AG09319 (cell line): ENCODE results near the gene NOSIP.

Source experiments
- DNase-seq: peaks from one replicate; pipeline ENCODE4 v3.0.0-alpha.2; 2010; ENCODE audit warnings: low read depth; ENCODE audit errors: extremely low read depth
- TF ChIP-seq, protein P1 (sequence below): IDR thresholded peaks from 2 replicates; pipeline ENCODE4 v1.5.1; 2011; ENCODE audit warnings: low read depth, mild to moderate bottlenecking, inconsistent platforms, low read length, moderate library complexity

The NOSIP gene

DNA sequence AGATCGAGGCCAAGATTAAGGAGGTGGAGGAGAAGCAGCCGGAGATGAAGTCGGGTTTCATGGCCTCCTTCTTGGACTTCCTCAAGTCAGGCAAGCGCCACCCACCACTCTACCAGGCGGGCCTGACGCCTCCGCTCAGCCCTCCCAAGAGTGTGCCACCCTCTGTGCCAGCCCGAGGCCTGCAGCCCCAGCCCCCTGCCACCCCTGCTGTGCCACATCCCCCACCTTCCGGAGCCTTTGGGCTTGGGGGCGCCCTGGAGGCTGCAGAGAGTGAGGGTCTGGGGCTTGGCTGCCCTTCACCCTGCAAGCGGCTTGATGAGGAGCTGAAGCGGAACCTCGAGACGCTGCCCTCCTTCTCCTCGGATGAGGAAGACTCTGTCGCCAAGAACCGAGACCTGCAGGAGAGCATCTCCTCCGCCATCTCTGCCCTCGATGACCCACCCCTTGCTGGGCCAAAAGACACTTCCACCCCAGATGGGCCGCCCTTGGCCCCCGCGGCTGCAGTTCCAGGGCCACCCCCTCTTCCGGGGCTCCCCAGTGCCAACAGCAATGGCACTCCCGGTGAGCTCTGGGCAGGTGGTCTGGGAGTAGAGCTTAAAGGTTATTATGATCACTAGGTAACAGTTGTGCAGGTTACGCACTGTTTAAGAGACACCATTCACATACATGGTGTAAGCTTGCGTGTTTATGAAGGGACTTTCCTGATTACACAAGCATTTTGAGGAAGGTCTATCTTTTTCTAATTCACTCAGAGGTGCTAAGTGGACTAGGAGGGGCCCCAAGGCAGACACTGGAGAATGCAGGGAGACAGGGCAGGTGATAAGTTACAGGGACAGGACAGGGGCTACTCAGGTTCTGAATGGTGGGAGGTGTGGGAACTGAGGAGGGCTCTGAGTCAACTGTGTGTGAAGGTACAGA is 19.3 kb upstream of the NOSIP start:
- TF ChIP-seq, protein P1, sequence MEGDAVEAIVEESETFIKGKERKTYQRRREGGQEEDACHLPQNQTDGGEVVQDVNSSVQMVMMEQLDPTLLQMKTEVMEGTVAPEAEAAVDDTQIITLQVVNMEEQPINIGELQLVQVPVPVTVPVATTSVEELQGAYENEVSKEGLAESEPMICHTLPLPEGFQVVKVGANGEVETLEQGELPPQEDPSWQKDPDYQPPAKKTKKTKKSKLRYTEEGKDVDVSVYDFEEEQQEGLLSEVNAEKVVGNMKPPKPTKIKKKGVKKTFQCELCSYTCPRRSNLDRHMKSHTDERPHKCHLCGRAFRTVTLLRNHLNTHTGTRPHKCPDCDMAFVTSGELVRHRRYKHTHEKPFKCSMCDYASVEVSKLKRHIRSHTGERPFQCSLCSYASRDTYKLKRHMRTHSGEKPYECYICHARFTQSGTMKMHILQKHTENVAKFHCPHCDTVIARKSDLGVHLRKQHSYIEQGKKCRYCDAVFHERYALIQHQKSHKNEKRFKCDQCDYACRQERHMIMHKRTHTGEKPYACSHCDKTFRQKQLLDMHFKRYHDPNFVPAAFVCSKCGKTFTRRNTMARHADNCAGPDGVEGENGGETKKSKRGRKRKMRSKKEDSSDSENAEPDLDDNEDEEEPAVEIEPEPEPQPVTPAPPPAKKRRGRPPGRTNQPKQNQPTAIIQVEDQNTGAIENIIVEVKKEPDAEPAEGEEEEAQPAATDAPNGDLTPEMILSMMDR: no peak
- DNase-seq: no peak

DNA sequence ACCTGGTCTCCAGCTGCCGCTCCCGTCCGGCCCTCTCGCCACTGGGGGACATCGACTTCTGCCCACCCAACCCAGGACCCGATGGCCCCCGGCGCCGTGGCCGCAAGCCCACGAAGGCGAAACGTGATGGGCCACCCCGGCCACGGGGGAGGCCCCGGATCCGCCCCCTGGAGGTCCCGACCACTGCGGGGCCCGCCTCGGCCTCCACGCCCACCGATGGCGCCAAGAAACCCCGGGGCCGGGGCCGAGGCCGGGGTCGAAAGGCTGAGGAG is 17.3 kb upstream of the NOSIP start:
- DNase-seq: no peak
- TF ChIP-seq, protein P1: no peak

DNA sequence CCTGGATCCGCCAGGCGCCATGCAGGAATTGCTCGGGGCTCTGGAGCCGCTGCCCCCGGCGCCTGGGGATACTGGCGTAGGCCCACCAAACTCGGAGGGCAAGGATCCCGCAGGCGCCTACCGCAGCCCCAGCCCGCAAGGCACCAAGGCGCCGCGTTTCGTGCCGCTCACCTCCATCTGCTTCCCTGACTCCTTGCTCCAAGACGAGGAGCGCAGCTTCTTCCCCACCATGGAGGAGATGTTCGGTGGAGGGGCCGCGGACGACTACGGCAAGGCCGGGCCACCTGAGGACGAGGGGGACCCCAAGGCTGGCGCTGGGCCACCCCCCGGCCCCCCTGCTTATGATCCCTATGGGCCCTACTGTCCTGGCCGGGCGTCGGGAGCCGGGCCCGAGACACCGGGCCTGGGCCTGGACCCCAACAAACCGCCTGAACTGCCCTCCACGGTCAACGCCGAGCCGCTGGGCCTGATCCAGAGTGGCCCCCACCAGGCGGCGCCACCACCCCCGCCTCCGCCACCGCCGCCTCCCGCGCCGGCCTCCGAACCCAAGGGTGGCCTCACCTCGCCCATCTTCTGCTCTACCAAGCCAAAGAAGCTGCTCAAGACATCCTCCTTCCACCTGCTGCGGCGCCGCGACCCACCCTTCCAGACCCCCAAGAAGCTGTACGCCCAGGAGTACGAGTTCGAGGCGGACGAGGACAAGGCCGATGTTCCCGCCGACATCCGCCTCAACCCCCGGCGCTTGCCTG is 16.8 kb upstream of the NOSIP start:
- no peak for DNase-seq
- TF ChIP-seq, protein P1: no peak

DNA sequence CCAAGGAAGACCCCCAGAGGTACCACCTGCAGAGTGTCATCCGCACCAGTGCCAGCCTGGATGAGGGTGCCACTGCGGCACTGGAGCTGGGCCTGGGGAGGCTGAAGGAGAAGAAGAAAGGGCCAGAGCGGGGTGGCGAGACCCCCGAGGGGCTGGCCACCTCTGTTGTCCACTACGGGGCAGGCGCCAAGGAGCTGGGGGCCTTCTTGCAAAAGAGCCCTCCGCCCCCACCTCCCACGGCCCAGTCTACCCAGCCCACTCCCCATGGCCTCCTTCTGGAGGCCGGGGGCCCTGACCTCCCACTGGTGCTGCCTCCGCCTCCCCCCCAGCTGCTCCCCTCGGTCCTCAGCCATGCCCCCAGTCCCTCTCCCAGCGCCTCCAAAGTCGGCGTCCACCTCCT is 16.1 kb upstream of the NOSIP start:
- TF ChIP-seq, protein P1: no peak
- no peak for DNase-seq

DNA sequence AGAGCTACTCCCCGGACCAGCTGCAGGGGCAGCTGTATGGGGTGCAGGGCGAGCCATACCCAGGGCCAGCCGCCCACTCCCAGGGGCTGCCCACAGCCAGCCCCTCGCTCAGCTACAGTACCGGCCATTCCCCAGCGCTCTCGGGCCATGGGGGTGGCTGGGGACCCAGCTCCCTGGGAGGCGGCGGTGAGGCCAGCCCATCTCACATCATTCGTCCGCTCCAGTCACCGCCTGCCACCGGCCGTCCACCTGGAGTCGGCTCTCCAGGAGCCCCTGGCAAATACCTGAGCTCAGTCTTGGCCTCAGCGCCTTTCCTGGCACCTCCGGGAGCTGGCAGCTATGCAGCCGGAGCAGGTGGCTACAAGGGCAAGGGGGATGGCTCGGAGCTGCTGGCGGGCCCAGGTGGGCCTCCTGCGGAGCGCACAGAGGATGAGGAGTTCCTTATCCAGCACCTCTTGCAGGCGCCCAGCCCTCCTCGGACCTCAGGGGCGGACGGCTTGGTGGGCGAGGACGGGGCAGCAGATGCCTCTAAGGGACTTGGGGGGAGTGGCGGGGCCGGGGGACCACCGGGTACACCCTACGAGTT is 15.6 kb upstream of the NOSIP start:
- no peak for DNase-seq
- TF ChIP-seq, protein P1: no peak

DNA sequence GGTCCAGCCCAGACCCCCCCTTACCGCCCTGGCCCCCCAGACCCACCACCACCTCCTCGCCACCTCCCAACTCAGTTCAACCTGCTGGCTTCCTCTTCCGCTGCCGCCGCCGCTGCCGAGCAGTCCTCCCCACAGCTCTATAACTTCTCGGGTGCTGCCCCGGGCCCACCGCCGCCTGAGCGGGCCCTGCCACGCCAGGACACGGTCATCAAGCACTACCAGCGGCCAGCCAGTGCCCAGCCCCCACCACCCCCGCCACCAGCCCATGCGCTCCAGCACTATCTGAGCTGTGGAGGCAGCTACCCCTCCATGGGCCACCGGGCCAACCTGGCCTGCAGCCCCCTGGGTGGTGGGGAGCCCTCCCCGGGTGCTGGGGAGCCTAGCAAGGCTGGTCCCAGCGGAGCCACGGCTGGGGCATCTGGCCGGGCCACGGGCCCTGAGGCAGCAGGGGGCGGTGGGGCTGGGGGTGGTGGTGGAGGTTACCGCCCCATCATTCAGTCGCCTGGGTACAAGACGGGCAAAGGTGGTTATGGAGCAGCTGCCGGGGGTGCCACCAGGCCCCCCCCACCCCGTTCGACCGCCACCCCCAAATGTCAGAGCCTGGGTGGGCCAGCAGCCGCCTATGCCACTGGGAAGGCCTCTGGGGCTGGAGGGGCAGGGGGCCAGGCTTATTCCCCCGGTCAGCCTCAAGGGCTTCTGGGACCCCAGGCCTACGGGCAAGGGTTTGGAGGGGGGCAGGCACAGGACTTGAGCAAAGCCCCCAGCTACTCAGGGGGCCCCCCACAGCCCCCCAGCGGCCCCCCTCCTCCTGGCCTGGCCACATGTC is 14.8 kb upstream of the NOSIP start:
- TF ChIP-seq, protein P1: no peak
- DNase-seq: no peak
